RWPE2 (cell line): Measurements from ENCODE around the gene GPC2.
A peak's percentile ranks its signal among the peaks of the same experiment; 100 is the strongest.

Experiments used
- ATAC-seq: fragments of 200-7000 bp; cut with Tn5 transposase; 3 replicates; pipeline ENCODE4 v1.9.1; 2021; ENCODE audit warnings: low read depth
- DNase-seq: peaks from one replicate; pipeline ENCODE4 v3.0.0-alpha.2; 2020; ENCODE audit warnings: low spot score
- H3K27ac ChIP-seq: fragments of 450-650 bp; 2 replicates; pipeline ENCODE4 v1.5.1; 2017; ENCODE audit warnings: mild to moderate bottlenecking; ENCODE audit not compliant: poor library complexity, severe bottlenecking
- H3K27me3 ChIP-seq: fragments of 250-450 bp; sonication (Bioruptor Pico); 2 replicates; pipeline ENCODE4 v1.5.1; 2021; ENCODE audit warnings: mild to moderate bottlenecking, moderate library complexity; ENCODE audit not compliant: insufficient read depth, poor library complexity, severe bottlenecking
- H3K36me3 ChIP-seq: fragments of 250-450 bp; sonication (Bioruptor Pico); 2 replicates; pipeline ENCODE4 v1.5.1; 2020; ENCODE audit warnings: low read depth, mild to moderate bottlenecking, moderate library complexity
- H3K4me1 ChIP-seq: fragments of 250-450 bp; sonication (Bioruptor Pico); 2 replicates; pipeline ENCODE4 v1.5.1; 2021; ENCODE audit warnings: mild to moderate bottlenecking, moderate library complexity; ENCODE audit not compliant: insufficient read depth, poor library complexity, severe bottlenecking
- H3K4me3 ChIP-seq: fragments of 250-450 bp; sonication (Bioruptor Pico); 2 replicates; pipeline ENCODE4 v1.5.1; 2021; ENCODE audit warnings: mild to moderate bottlenecking, moderate library complexity; ENCODE audit not compliant: severe bottlenecking
- H3K9me3 ChIP-seq: fragments of 250-450 bp; sonication (Bioruptor Pico); 2 replicates; pipeline ENCODE4 v1.5.1; 2021; ENCODE audit warnings: mild to moderate bottlenecking, moderate library complexity; ENCODE audit not compliant: severe bottlenecking
- TF ChIP-seq, protein P1 (sequence below): fragments of 450-650 bp; IDR thresholded peaks from one replicate; pipeline ENCODE4 v1.5.1; 2017; ENCODE audit warnings: mild to moderate bottlenecking, moderate library complexity; ENCODE audit not compliant: poor library complexity, severe bottlenecking

Gene GPC2

DNA sequence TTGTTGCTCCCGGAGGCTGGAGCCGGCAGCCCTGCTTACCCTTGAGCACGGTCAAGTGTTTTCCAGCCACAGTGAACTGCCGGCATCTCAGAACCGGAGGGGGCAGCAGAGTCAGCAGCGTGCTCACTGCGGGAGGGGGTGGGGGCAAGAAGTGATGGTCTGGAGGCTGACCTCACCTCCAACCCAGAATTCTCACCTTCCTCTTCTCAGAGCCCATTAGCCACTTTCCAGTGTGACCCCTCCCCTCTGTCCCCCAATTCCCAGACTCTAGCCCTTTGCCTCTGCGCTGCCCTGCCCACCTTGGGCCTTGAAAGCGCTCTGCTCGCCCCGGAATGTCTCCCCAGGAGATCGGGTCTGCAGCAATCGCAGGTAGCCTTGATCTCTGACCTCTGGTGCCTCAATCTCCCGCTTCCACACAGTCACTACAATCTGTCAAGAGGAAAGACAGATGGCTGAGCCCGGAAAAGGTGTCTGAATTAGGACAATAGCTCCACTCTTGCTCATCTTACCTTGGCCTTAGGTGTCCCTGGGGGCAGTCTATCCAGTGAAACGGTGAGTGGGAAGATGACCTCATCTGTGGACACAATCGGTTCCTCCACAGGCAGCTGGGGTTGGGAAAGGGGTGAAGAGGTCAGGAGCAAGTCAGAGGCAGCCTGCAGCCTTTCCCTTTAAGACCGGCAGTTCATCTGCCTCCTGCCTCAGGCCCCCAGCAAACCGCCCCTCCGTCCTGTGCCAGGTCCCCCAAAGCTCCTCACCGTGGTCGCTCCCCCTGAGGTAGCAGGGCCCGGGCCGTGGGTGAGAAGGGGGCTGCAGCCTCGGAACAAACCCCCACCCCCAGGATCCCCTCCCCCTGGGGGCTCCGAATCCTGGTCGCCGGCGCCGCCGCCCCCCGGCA, 19.6 kb downstream of the GPC2 start:
- Histone ChIP-seq H3K9me3 (no peaks in the 10 kb centered on the region), H3K27ac (peak overlapping the region; percentile 71), H3K4me3 (peak overlapping the region; percentile 93), H3K27me3 (no peaks in the 10 kb centered on the region), H3K4me1 (no peaks in the 10 kb centered on the region), H3K36me3 (peaks cover 35% of the 10 kb centered on the region)
- ATAC-seq (peak; percentile 69), DNase-seq (no peak)
- TF ChIP-seq, protein P1, sequence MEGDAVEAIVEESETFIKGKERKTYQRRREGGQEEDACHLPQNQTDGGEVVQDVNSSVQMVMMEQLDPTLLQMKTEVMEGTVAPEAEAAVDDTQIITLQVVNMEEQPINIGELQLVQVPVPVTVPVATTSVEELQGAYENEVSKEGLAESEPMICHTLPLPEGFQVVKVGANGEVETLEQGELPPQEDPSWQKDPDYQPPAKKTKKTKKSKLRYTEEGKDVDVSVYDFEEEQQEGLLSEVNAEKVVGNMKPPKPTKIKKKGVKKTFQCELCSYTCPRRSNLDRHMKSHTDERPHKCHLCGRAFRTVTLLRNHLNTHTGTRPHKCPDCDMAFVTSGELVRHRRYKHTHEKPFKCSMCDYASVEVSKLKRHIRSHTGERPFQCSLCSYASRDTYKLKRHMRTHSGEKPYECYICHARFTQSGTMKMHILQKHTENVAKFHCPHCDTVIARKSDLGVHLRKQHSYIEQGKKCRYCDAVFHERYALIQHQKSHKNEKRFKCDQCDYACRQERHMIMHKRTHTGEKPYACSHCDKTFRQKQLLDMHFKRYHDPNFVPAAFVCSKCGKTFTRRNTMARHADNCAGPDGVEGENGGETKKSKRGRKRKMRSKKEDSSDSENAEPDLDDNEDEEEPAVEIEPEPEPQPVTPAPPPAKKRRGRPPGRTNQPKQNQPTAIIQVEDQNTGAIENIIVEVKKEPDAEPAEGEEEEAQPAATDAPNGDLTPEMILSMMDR: peak; percentile 14

DNA sequence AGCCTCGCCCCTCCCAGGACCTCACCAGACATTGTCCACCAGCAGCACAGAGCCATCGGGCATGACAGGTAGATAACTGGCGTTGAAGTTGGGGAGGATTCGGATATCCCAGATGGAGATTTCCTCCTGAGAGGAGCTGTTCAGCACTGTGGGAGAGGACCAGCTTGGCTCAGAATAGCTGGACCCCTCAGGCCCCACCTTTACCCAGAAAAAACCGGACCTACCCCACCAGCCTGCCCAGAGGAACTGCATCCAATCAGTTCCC, 20.2 kb downstream of the GPC2 start:
- ATAC-seq: no peak
- Histone ChIP-seq H3K4me3 (no peak overlapping the region), H3K27ac (peak overlapping the region; percentile 71)

DNA sequence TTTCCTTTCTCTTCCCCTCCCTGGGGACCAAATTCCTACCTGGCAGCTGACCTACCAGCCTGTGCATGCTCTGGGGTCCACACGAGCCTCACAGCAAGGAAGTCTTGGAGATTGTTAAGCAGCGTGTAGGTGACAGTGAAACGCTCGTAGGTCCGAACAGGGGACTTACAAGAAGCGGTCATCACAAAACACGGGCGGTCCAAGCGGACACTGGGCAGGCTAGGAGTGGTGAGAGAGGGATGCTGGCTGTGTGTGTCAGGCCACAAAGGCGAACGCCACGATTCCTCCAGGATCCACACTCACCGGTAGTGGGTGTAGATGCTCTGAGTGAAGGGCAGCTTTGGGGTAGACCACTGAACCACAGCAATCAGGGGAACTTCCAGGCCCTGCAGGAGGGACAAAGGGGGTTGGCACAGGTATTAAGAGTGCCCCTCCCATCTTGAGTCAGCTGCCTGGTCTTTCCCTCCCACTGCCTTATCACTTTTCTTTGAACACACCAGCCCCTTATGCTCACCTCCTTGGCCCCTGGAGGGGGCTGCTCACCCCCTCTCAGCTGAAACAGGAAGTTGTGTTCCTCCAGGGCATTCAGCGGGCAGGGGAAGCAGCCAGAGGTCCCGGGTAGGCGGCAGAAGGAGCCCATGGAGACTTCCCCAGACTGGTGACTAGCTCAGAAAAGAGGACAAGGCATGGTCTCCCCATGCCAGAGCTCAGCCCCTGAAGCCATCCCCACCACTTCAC, 20.7 kb downstream of the GPC2 start:
- no peaks in the 10 kb centered on the region for H3K27me3 ChIP-seq
- H3K27ac ChIP-seq: peak overlapping the region; percentile 71
- TF ChIP-seq, protein P1: no peak
- no peak overlapping the region for H3K4me3 ChIP-seq
- peaks cover 42% of the 10 kb centered on the region for H3K36me3 ChIP-seq
- DNase-seq (no peak), ATAC-seq (no peak)
- no peaks in the 10 kb centered on the region for H3K4me1 ChIP-seq
- no peaks in the 10 kb centered on the region for H3K9me3 ChIP-seq

More for the DNA sequence above, 20.2 kb downstream of the GPC2 start:
- Histone ChIP-seq H3K36me3 (peaks cover 41% of the 10 kb centered on the region), H3K9me3 (no peaks in the 10 kb centered on the region), H3K27me3 (no peaks in the 10 kb centered on the region), H3K4me1 (no peaks in the 10 kb centered on the region)
- DNase-seq: no peak
- TF ChIP-seq, protein P1: no peak

DNA sequence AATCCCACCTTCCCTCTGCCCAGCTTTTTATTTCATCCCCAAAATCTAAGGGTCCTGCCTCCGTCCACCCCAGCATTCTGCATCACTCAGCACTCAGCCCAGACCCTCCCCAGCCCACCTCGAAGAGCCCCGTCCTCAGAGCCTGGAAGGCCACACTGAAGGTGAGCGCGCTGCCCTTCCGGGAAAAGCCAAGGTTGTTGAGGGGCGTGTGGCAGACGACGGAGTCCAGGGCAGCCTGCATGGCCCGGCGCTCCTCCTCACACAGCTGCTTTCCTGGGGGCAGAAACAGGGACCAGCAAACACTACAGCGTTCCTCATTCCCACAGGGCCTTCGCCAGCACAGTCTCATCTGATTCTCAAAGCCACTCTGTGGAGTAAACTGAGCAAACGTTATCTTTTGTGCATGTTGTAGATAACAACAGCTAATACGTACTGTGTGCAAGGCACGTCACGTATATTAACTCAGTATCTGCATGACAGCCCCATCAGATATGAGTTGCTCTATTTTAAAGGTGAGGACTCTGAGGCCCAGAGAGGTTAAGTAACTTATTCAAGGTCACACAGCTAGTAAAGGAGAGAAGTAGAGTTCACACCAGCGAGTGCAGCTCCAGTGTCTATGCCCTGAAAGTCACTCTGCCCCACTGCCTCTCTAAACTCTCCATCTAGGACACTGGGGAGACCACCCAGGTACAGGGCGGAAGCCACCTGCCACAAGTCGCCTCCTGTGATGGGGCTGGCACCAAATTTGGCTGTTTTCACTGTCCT, 21.4 kb downstream of the GPC2 start:
- Histone ChIP-seq H3K9me3 (no peaks in the 10 kb centered on the region), H3K27me3 (no peaks in the 10 kb centered on the region), H3K27ac (no peak overlapping the region), H3K36me3 (peaks cover 46% of the 10 kb centered on the region), H3K4me1 (no peaks in the 10 kb centered on the region), H3K4me3 (no peak overlapping the region)
- TF ChIP-seq, protein P1: no peak
- ATAC-seq (no peak), DNase-seq (no peak)
